C4-2B (cell line): ENCODE data around the gene KCNC4.

Experiments used
- CTCF ChIP-seq: fragments of 450-650 bp; conservative IDR thresholded peaks from 2 replicates; pipeline ENCODE4 v1.5.1; 2017; ENCODE audit warnings: mild to moderate bottlenecking
- ZFX ChIP-seq: fragments of 450-650 bp; IDR thresholded peaks from 2 replicates; pipeline ENCODE4 v1.6.1; 2017

- TF ChIP-seq CTCF (no peak), ZFX (no peak)
Measured at GRCh38 chr1:110160538-110161100, 49.5 kb upstream of the KCNC4 start.
